Neural cell (in vitro differentiated cells): ENCODE results near the gene PTPRG. TPM values are rescaled to one million over a fixed set of nuclear protein-coding genes. Genes with fewer than 3 reads are reported as not detected.

Experiments
- H2AFZ ChIP-seq: fragments of 200-600, 300-800 bp; sonication (generic), shearing (Covaris generic); 2 replicates; pipeline ENCODE4 v1.6.0; 2014; ENCODE audit warnings: low read depth, mild to moderate bottlenecking, antibody characterized with exemption, low read length, moderate library complexity
- H3F3A ChIP-seq: fragments of 200-600 bp; shearing (Covaris generic); 2 replicates; pipeline ENCODE4 v1.6.1; 2016; ENCODE audit warnings: mild to moderate bottlenecking, moderate library complexity, mixed read lengths, antibody characterized with exemption, low read length; ENCODE audit not compliant: insufficient read depth, poor library complexity, severe bottlenecking
- H3K27ac ChIP-seq: fragments of 200-600, 300-800 bp; sonication (generic), shearing (Covaris generic); 2 replicates; pipeline ENCODE4 v1.5.1; 2014; ENCODE audit warnings: mild to moderate bottlenecking, low read length, moderate library complexity
- H3K27me3 ChIP-seq: fragments of 300-800, 200-600 bp; sonication (generic), shearing (Covaris generic); 2 replicates; pipeline ENCODE4 v1.6.0; 2014; ENCODE audit warnings: mild to moderate bottlenecking, low read depth, low read length, moderate library complexity; ENCODE audit not compliant: insufficient read depth
- H3K36me3 ChIP-seq: fragments of 300-800, 200-600 bp; sonication (generic), shearing (Covaris generic); 2 replicates; pipeline ENCODE4 v1.5.1; 2014; ENCODE audit warnings: mild to moderate bottlenecking, antibody characterized with exemption, low read length, moderate library complexity; ENCODE audit not compliant: insufficient read depth
- H3K4me2 ChIP-seq: fragments of 300-800, 200-600 bp; sonication (generic), shearing (Covaris generic); 2 replicates; pipeline ENCODE4 v1.6.0; 2014; ENCODE audit warnings: mild to moderate bottlenecking, low read length
- H3K4me3 ChIP-seq: fragments of 300-800, 200-600 bp; sonication (generic), shearing (Covaris generic); 2 replicates; pipeline ENCODE4 v1.5.1; 2014; ENCODE audit warnings: mild to moderate bottlenecking, low read length, moderate library complexity
- H3K79me2 ChIP-seq: fragments of 200-600 bp; shearing (Covaris generic); replicated peaks from 2 replicates; pipeline ENCODE4 v1.6.0; 2014; ENCODE audit warnings: mild to moderate bottlenecking, low read length, moderate library complexity; ENCODE audit not compliant: insufficient read depth
- H3K9ac ChIP-seq: fragments of 300-800, 200-600 bp; sonication (generic), shearing (Covaris generic); 2 replicates; pipeline ENCODE4 v1.6.1; 2016; ENCODE audit warnings: mild to moderate bottlenecking, low read length, mixed read lengths
- H3K9me2 ChIP-seq: fragments of 200-600 bp; shearing (Covaris generic); 2 replicates; pipeline ENCODE4 v1.6.1; 2016; ENCODE audit warnings: mild to moderate bottlenecking, low read length, mixed read lengths; ENCODE audit not compliant: insufficient read depth
- H3K9me3 ChIP-seq: fragments of 200-600, 300-800 bp; sonication (generic), shearing (Covaris generic); 2 replicates; pipeline ENCODE4 v1.6.1; 2016; ENCODE audit warnings: mild to moderate bottlenecking, mixed run types, low read length, moderate library complexity, mixed read lengths
- H4K20me1 ChIP-seq: fragments of 200-600 bp; shearing (Covaris generic); 2 replicates; pipeline ENCODE4 v1.6.1; 2016; ENCODE audit warnings: mild to moderate bottlenecking, mixed run types; ENCODE audit not compliant: insufficient read depth
- CTCF ChIP-seq: fragments of 450-650 bp; IDR thresholded peaks from 2 replicates; pipeline ENCODE4 v1.5.1; 2014; ENCODE audit warnings: antibody characterized with exemption, mild to moderate bottlenecking, moderate library complexity; ENCODE audit not compliant: poor library complexity, severe bottlenecking
- EP300 ChIP-seq: fragments of 450-650 bp; conservative IDR thresholded peaks from 2 replicates; pipeline ENCODE4 v1.6.1; 2014; ENCODE audit warnings: antibody characterized with exemption, mild to moderate bottlenecking, moderate library complexity; ENCODE audit not compliant: poor library complexity, severe bottlenecking
- EZH2 ChIP-seq: fragments of 200-600, 300-800 bp; shearing (Covaris generic), sonication (generic); IDR thresholded peaks from 2 replicates; pipeline ENCODE4 v1.6.1; 2014; ENCODE audit warnings: antibody characterized with exemption, low read length, borderline replicate concordance, mild to moderate bottlenecking; ENCODE audit not compliant: insufficient read depth, poor library complexity, severe bottlenecking
- MXI1 ChIP-seq: fragments of 450-650 bp; conservative IDR thresholded peaks from 2 replicates; pipeline ENCODE4 v1.6.1; 2014; ENCODE audit warnings: antibody characterized with exemption, mild to moderate bottlenecking; ENCODE audit not compliant: poor library complexity, severe bottlenecking
- POLR2AphosphoS5 ChIP-seq: IDR thresholded peaks from 2 replicates; pipeline ENCODE4 v1.6.1; 2012
- RAD21 ChIP-seq: fragments of 450-650 bp; conservative IDR thresholded peaks from 2 replicates; pipeline ENCODE4 v1.6.1; 2014; ENCODE audit warnings: antibody characterized with exemption, mild to moderate bottlenecking, moderate library complexity
- REST ChIP-seq: IDR thresholded peaks from 2 replicates; pipeline ENCODE4 v1.6.1; 2012; ENCODE audit warnings: borderline replicate concordance
- SMC3 ChIP-seq: fragments of 450-650 bp; conservative IDR thresholded peaks from 2 replicates; pipeline ENCODE4 v1.6.1; 2014; ENCODE audit warnings: antibody characterized with exemption, mild to moderate bottlenecking, moderate library complexity; ENCODE audit not compliant: poor library complexity
- TAF1 ChIP-seq: IDR thresholded peaks from 2 replicates; pipeline ENCODE4 v1.6.1; 2012; ENCODE audit warnings: low read depth
- polyA plus RNA-seq: library from polyadenylated mRNA; depleted of rRNA; stranded (reverse); fragments of >200 nt; gene quantifications from 2 replicates; pipeline ENCODE4 v1.2.3, GENCODE V29; 2014

Gene PTPRG
- polyA plus RNA-seq, 1 donor from 2014 or later, result 33.1 TPM

DNA sequence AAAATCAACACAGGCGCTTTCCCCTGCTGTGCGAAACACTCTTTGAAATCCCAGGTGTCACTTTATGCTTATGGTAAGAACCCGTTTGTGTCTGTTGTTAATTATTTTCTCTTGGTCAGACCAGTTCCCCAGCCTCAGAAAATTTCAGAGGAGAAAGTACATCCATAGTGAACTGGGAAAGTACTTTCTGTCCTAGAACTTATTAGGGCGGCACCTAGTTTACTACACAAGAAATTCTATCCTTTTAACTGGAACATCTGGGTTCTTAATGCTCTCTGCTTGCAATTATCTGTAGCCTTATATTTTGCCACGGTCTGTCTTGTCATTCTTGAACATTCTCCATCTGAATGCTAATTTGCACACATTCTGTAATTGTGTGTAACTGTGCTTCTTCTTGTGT, 215.0 kb downstream of the PTPRG start:
- Histone ChIP-seq H3K9ac (no peak overlapping the region), H4K20me1 (no peaks in the 10 kb centered on the region)

GRCh38 chr3:61777483-61777882, 216.1 kb downstream of the PTPRG start:
- Histone ChIP-seq H3K4me2 (no peak overlapping the region), H3K36me3 (no peaks in the 10 kb centered on the region), H3K4me3 (no peak overlapping the region), H2AFZ (no peak overlapping the region), H3K9me2 (no peaks in the 10 kb centered on the region), H3K27ac (no peak overlapping the region), H3K9me3 (no peaks in the 10 kb centered on the region), H4K20me1 (no peaks in the 10 kb centered on the region), H3K27me3 (no peaks in the 10 kb centered on the region), H3K9ac (no peak overlapping the region), H3F3A (no peaks in the 10 kb centered on the region), H3K79me2 (no peaks in the 10 kb centered on the region)
- TF ChIP-seq CTCF, result no peak

More for the DNA sequence above, 215.0 kb downstream of the PTPRG start:
- Histone ChIP-seq H3F3A (no peaks in the 10 kb centered on the region), H3K4me2 (no peak overlapping the region), H3K4me3 (no peak overlapping the region), H3K9me2 (no peaks in the 10 kb centered on the region), H3K9me3 (no peaks in the 10 kb centered on the region), H3K27me3 (no peaks in the 10 kb centered on the region), H3K79me2 (peaks cover 2% of the 10 kb centered on the region), H3K36me3 (no peaks in the 10 kb centered on the region), H2AFZ (no peak overlapping the region), H3K27ac (no peak overlapping the region)
- TF ChIP-seq POLR2AphosphoS5, result no peak

DNA sequence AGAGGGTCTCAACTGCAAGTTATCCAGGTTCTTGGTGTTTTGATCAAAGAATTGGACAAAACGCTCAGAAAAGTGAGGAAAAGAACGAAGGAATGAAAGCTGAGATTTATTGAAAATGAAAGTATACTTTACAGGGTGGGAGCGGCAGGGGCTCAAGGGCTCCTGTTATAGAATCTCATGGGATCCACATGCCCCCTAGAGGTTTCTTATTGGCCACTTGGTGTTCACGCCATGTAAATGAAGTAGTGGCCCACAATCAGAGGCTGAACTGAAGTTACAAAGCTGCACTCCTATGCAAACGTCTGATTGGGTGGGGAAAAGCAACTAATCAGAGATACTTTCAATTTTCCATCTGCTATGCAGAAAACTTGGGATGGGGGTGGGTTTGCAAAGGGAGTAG, 216.7 kb downstream of the PTPRG start:
- H3K9ac ChIP-seq, result no peak overlapping the region
- H3K9me3 ChIP-seq, result no peaks in the 10 kb centered on the region
- H3K36me3 ChIP-seq, result no peaks in the 10 kb centered on the region
- no peaks in the 10 kb centered on the region for H3F3A ChIP-seq
- no peak overlapping the region for H3K4me2 ChIP-seq
- no peaks in the 10 kb centered on the region for H3K9me2 ChIP-seq
- TF ChIP-seq TAF1 (no peak), REST (no peak), EP300 (no peak), SMC3 (no peak), EZH2 (no peak), MXI1 (no peak), CTCF (no peak), POLR2AphosphoS5 (no peak), RAD21 (no peak)
- peaks cover 2% of the 10 kb centered on the region for H3K79me2 ChIP-seq
- no peak overlapping the region for H3K4me3 ChIP-seq
- no peaks in the 10 kb centered on the region for H3K27me3 ChIP-seq
- no peak overlapping the region for H2AFZ ChIP-seq
- H4K20me1 ChIP-seq, result no peaks in the 10 kb centered on the region
- H3K27ac ChIP-seq, result no peak overlapping the region
